Measurements from ENCODE around the gene PAQR6.

Gene PAQR6

GRCh38 chr1:156195853-156196252 is 52.0 kb downstream of the PAQR6 start:
- DNase-seq (ENCODE audit: low read depth, low spot score): no peak

- DNase-seq (ENCODE audit: low read depth, low spot score): no peak
These were observed 53.6 kb downstream of the PAQR6 start for GRCh38 chr1:156194300-156194652.

DNA sequence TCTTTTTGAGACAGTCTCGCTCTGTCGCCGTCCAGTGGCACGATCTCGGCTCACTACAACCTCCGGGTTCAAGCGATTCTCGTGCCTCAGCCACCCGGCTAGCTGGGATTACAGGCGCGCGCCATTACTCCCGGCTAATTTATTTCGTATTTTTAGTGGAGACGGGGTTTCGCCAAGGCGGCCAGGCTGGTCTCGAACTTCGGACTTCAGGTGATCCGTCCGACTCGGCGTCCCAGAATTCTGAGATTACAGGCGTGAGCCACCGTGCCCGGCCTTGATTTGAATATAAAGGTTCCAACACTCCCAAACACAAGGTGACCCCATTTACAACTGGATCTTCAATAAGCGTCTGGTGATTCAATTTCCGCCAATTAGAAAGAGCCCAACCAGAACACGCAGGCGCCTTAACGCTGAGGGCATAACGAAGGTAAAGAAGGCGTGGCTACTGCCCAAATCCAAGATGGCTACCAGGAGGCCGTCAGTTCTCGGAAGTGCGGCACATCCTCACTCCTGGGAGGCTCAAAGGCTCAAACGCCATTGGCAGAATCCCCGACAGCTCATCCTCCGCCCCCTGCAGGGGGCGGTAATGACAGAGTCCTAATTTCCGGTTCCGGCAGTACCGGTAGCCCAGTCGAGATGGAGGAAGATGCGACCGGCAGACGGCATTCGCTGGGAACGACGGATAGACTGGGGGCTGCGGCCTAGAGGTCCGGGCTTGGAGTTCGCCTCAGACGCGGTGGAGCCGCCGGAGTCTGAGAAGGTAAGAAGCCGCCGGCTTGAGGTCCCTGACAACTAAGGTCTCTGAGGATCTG is 54.2 kb downstream of the PAQR6 start, which contains the start of gene SLC25A44:
TSS of gene SLC25A44 (plus strand) at position 617 of the 812 bp plus-strand sequence. CDS start 5,744 bp downstream, outside the sequence.
- peak; percentile 98 for DNase-seq (ENCODE audit: low read depth, low spot score)

Measured in iPS DF 19.7 (cell line).